HL-60 (cell line): ENCODE measurements around the gene LRP2.
"Not testable (repeated sequence)": the region's sequence is repeated elsewhere in the genome, so short reads cannot be mapped to it uniquely, and the experiment has no call there.

Experiments used
- DNase-seq, 2 experiments: peaks; one replicate each; pipeline ENCODE4 v3.0.0-alpha.2; 2010 to 2020; ENCODE audit warnings: low read depth in 1 of 2, low spot score in 1 of 2
- H3K27ac ChIP-seq: fragments of 250-450 bp; sonication (Bioruptor Pico); replicated peaks from 2 replicates; pipeline ENCODE4 v1.5.1; 2020; ENCODE audit warnings: mild to moderate bottlenecking, moderate library complexity
- H3K27me3 ChIP-seq: fragments of 250-450 bp; sonication (Bioruptor Pico); 2 replicates; pipeline ENCODE4 v1.5.1; 2021; ENCODE audit warnings: mild to moderate bottlenecking, moderate library complexity; ENCODE audit not compliant: insufficient read depth, poor library complexity, severe bottlenecking
- H3K4me3 ChIP-seq: replicated peaks from 2 replicates; pipeline ENCODE4 v1.5.1; 2011; ENCODE audit warnings: mild to moderate bottlenecking, control low read depth, low read length; ENCODE audit not compliant: insufficient read depth
- CTCF ChIP-seq: IDR thresholded peaks from one replicate; pipeline ENCODE4 v1.5.1; 2011; ENCODE audit warnings: low read length, control low read depth, inconsistent platforms; ENCODE audit not compliant: insufficient read depth
- GABPA ChIP-seq: IDR thresholded peaks from 2 replicates; pipeline ENCODE4 v1.6.1; 2012; ENCODE audit warnings: low read depth
- POLR2AphosphoS5 ChIP-seq: IDR thresholded peaks from 2 replicates; pipeline ENCODE4 v1.6.1; 2012; ENCODE audit warnings: low read depth
- REST ChIP-seq: IDR thresholded peaks from 2 replicates; pipeline ENCODE4 v1.6.1; 2012; ENCODE audit warnings: low read depth; ENCODE audit not compliant: insufficient replicate concordance
- SPI1 ChIP-seq: IDR thresholded peaks from 2 replicates; pipeline ENCODE4 v1.6.1; 2012; ENCODE audit warnings: low read depth, mild to moderate bottlenecking, borderline replicate concordance

Gene LRP2

GRCh38 chr2:169330555-169331198 is 31.7 kb downstream of the LRP2 start:
- no peak for TF ChIP-seq GABPA
- TF ChIP-seq POLR2AphosphoS5, result no peak
- no peak for TF ChIP-seq CTCF
- TF ChIP-seq SPI1, result no peak
- no peak for TF ChIP-seq REST
- no peak for DNase-seq

GRCh38 chr2:169329688-169330554 is 32.4 kb downstream of the LRP2 start:
- no peak overlapping the region for H3K4me3 ChIP-seq
- TF ChIP-seq POLR2AphosphoS5, result no peak
- no peak for TF ChIP-seq CTCF
- no peak for TF ChIP-seq REST
- no peak for TF ChIP-seq SPI1
- no peak for TF ChIP-seq GABPA
- DNase-seq, result no peak
- H3K27ac ChIP-seq, result no peak overlapping the region
- H3K27me3 ChIP-seq, result peaks cover 3% of the 10 kb centered on the region

More at GRCh38 chr2:169330555-169331198, 31.7 kb downstream of the LRP2 start:
- H3K4me3 ChIP-seq, result no peak overlapping the region
- H3K27ac ChIP-seq, result no peak overlapping the region
- H3K27me3 ChIP-seq, result peaks cover 3% of the 10 kb centered on the region

GRCh38 chr2:169328785-169329184 is 33.5 kb downstream of the LRP2 start:
- TF ChIP-seq SPI1 (no peak), REST (no peak), CTCF (no peak), POLR2AphosphoS5 (no peak), GABPA (no peak)
- DNase-seq, result no peak
- Histone ChIP-seq H3K27ac (no peak overlapping the region), H3K4me3 (no peak overlapping the region), H3K27me3 (peaks cover 3% of the 10 kb centered on the region)

GRCh38 chr2:169327837-169328236 is 34.5 kb downstream of the LRP2 start:
- H3K27me3 ChIP-seq, H3K27ac ChIP-seq, DNase-seq, H3K4me3 ChIP-seq: not testable (repeated sequence)

- DNase-seq, H3K27ac ChIP-seq, H3K27me3 ChIP-seq, H3K4me3 ChIP-seq: not testable (repeated sequence)
Observed at GRCh38 chr2:169325886-169326285, 36.4 kb downstream of the LRP2 start.
